GM18508 (cell line): ENCODE measurements around the gene NDE1.
"Not testable (repeated sequence)": the region's sequence is repeated elsewhere in the genome, so short reads cannot be mapped to it uniquely, and the experiment has no call there.

Experiments used
- ATAC-seq: cut with Tn5 transposase; IDR thresholded peaks from one replicate; pipeline ENCODE4 v1.9.1; 2021; ENCODE audit warnings: moderate number of reproducible peaks; ENCODE audit not compliant: insufficient read depth, unreplicated experiment

The NDE1 gene

GRCh38 chr16:15650019-15650697, at the start of gene NDE1:
TSS of gene NDE1 (plus strand) at chr16:15650245. CDS start at chr16:15664779, 14,534 bp downstream.
- no peak for ATAC-seq

GRCh38 chr16:15601212-15601879, 48.7 kb upstream of the NDE1 start:
- no peak for ATAC-seq

- no peak for ATAC-seq
Observed at GRCh38 chr16:15602285-15603044, 47.6 kb upstream of the NDE1 start.

GRCh38 chr16:15604460-15605440, 45.3 kb upstream of the NDE1 start:
- ATAC-seq, result no peak

GRCh38 chr16:15605839-15606517, 44.1 kb upstream of the NDE1 start:
- ATAC-seq, result no peak

GRCh38 chr16:15606518-15607220, 43.4 kb upstream of the NDE1 start:
- ATAC-seq, result no peak

GRCh38 chr16:15607221-15607699, 42.8 kb upstream of the NDE1 start:
- not testable (repeated sequence) for ATAC-seq

- no peak for ATAC-seq
Observed at GRCh38 chr16:15607700-15608396, 42.2 kb upstream of the NDE1 start.

GRCh38 chr16:15608398-15609285, 41.4 kb upstream of the NDE1 start:
- ATAC-seq, result no peak

GRCh38 chr16:15609286-15609649, 40.8 kb upstream of the NDE1 start:
- no peak for ATAC-seq

GRCh38 chr16:15610369-15610871, 39.6 kb upstream of the NDE1 start:
- no peak for ATAC-seq

GRCh38 chr16:15611610-15612009, 38.4 kb upstream of the NDE1 start:
- no peak for ATAC-seq

- no peak for ATAC-seq
Observed at GRCh38 chr16:15613676-15614075, 36.4 kb upstream of the NDE1 start.

- no peak for ATAC-seq
Observed at GRCh38 chr16:15616012-15616411, 34.0 kb upstream of the NDE1 start.

- no peak for ATAC-seq
Observed at GRCh38 chr16:15616475-15617165, 33.4 kb upstream of the NDE1 start.

- ATAC-seq, result no peak
Observed at GRCh38 chr16:15617901-15618300, 32.1 kb upstream of the NDE1 start.

GRCh38 chr16:15618392-15618791, 31.7 kb upstream of the NDE1 start:
- no peak for ATAC-seq
